ENCODE data around the gene MUC2. TPM values are rescaled to one million over a fixed set of nuclear protein-coding genes. Genes with fewer than 3 reads are reported as not detected.

Gene MUC2
- total RNA-seq, 6 experiments from 2014 or later, result 0.04 TPM; not detected in 5

DNA sequence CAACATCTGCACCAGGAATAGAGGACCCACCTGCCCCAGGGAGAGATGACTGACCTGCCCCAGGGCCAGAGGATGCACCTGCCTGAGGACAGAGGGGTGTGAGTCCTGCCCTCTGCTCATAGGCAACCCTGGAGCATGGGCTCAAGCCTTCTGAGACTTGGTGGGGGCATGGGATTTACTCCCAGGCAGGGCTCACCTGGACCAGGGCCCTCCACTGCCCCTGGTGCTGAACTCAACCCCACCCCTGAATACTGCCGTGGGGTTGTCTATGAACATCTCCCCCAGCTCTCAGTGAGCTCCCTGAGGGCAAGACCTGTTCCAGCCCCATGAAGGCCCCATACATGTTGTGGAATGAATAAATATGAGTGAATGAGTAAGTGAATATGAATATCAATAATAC is 49.3 kb downstream of the MUC2 start:
- DNase-seq (peak in 1 of 3 donors; percentile 32), ATAC-seq (no peak)
- intact Hi-C loops (cut with DNase I), result no loop called here
- Histone ChIP-seq H3K9me3 (no peaks in the 10 kb centered on the region), H3K4me1 (no peaks in the 10 kb centered on the region), H3K36me3 (no peaks in the 10 kb centered on the region), H3K27ac (no peak overlapping the region), H3K4me3 (no peak overlapping the region), H3K27me3 (no peaks in the 10 kb centered on the region)
- TF ChIP-seq POLR2A (IDR thresholded peaks at IDR 0.05), result no peak
- TF ChIP-seq, protein P1, sequence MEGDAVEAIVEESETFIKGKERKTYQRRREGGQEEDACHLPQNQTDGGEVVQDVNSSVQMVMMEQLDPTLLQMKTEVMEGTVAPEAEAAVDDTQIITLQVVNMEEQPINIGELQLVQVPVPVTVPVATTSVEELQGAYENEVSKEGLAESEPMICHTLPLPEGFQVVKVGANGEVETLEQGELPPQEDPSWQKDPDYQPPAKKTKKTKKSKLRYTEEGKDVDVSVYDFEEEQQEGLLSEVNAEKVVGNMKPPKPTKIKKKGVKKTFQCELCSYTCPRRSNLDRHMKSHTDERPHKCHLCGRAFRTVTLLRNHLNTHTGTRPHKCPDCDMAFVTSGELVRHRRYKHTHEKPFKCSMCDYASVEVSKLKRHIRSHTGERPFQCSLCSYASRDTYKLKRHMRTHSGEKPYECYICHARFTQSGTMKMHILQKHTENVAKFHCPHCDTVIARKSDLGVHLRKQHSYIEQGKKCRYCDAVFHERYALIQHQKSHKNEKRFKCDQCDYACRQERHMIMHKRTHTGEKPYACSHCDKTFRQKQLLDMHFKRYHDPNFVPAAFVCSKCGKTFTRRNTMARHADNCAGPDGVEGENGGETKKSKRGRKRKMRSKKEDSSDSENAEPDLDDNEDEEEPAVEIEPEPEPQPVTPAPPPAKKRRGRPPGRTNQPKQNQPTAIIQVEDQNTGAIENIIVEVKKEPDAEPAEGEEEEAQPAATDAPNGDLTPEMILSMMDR (IDR thresholded peaks at IDR 0.05), result no peak
- WGBS (ENCODE audit: insufficient coverage, low coverage, low lambda C conversion rate, missing lambda C conversion rate), result 60% methylated on average over 1 of the region's 1 CpG

Other genes with a start within 250 kb of the MUC2 start
- 1 to 10 TPM; 2.2 to 4.0 (median 3.1) TPM for gene CRACR2B, start 247.0 kb upstream of the MUC2 start, total RNA-seq
- 100 to 1,000 TPM in 5 of 6 experiments, 10 to 100 TPM in 1; 70.8 to 156 (median 135) TPM for gene CD151, start 241.9 kb upstream of the MUC2 start, total RNA-seq
- 10 to 100 TPM; 34.5 to 88.1 (median 72.9) TPM for gene POLR2L, start 232.3 kb upstream of the MUC2 start, total RNA-seq
- 10 to 100 TPM; 14.9 to 80.6 (median 30.5) TPM for gene TSPAN4, start 232.0 kb upstream of the MUC2 start, total RNA-seq
- 100 to 1,000 TPM in 1 of 6 experiments, 10 to 100 TPM in 5; 61.1 to 157 (median 78.7) TPM for gene CHID1, start 164.1 kb upstream of the MUC2 start, total RNA-seq
- gene AP2A2, start 149.0 kb upstream of the MUC2 start, total RNA-seq, result 10 to 100 TPM; 41.4 to 66.7 (median 53.8) TPM
- gene MUC6, start 38.2 kb upstream of the MUC2 start, total RNA-seq, result 1 to 10 TPM in 2 of 6 experiments, under 1 TPM in 4; 0.31 to 2.1 (median 0.72) TPM
- not detected for gene MUC5AC, start 83.1 kb downstream of the MUC2 start, total RNA-seq
- 1 to 10 TPM in 2 of 6 experiments, under 1 TPM in 4; 0.06 to 3.7 (median 0.78) TPM for gene MUC5B, start 148.2 kb downstream of the MUC2 start, total RNA-seq
- 100 to 1,000 TPM in 1 of 6 experiments, 10 to 100 TPM in 5; 68.3 to 103 (median 88.0) TPM for gene TOLLIP, start 234.8 kb downstream of the MUC2 start, total RNA-seq